HepG2 (cell line): ENCODE data around the gene RAX. TPM values are rescaled to one million over a fixed set of nuclear protein-coding genes. Genes with fewer than 3 reads are reported as not detected.

Source experiments
- ATAC-seq: fragments of 200-7000 bp; cut with Tn5 transposase; 3 replicates; pipeline ENCODE4 v1.9.1; 2020; ENCODE audit warnings: mild to moderate bottlenecking, moderate library complexity
- BruUV-seq: library from RNA; stranded (reverse); fragments of 400-500 nt; replicated peaks from 2 replicates; lab custom pipeline; 2021; lab: Mats Ljungman, UMichigan
- CTCF ChIA-PET: fragments of 300-600 bp; formaldehyde crosslinking; extraction: SDS; loops from one replicate; lab custom pipeline; 2021; ENCODE audit warnings: low total read pairs, inconsistent platforms, low intra/inter-chr PET ratio; lab: Yijun Ruan, JAX
- POLR2A ChIA-PET: fragments of 350-600 bp; sonication (Branson Sonifier 250); formaldehyde crosslinking; loops from one replicate; lab custom pipeline; 2020; ENCODE audit warnings: antibody characterized with exemption, inconsistent platforms; lab: Yijun Ruan, JAX
- DNase-seq: peaks from one replicate; pipeline ENCODE4 v3.0.0-alpha.2; 2015; ENCODE audit warnings: low spot score
- FAIRE-seq: peaks from 3 replicates; lab custom pipeline; 2011; peaks lifted over from hg19 to GRCh38; lab: Jason Lieb, UNC
- H2AFZ ChIP-seq: one replicate; pipeline ENCODE4 v1.6.1; 2011; ENCODE audit warnings: low read length, inconsistent platforms
- H3K27ac ChIP-seq: fragments of 300-600 bp; 3 replicates; pipeline ENCODE4 v1.8.0; 2011; ENCODE audit warnings: mixed run types, mild to moderate bottlenecking, mixed read lengths, low read length, inconsistent platforms; ENCODE audit not compliant: insufficient read depth; ENCODE audit errors: extremely low read length
- H3K27me3 ChIP-seq, 2 experiments: fragments of 200-600 bp in 1 of 2; 2 replicates in 1 of 2; 3 replicates in 1 of 2; pipeline versions ENCODE4 v1.6.0 to v1.8.0; 2011; ENCODE audit warnings: low read length in 2 of 2, mild to moderate bottlenecking in 2 of 2, moderate library complexity in 2 of 2, inconsistent platforms in 1 of 2; ENCODE audit not compliant: insufficient read depth in 2 of 2, control insufficient read depth in 1 of 2
- H3K36me3 ChIP-seq, 2 experiments: fragments of 200-600 bp in 1 of 2; replicated peaks in 1 of 2; 2 replicates in 1 of 2; 3 replicates in 1 of 2; pipeline versions ENCODE4 v1.5.1 to v1.8.0; 2011; ENCODE audit warnings: low read length in 2 of 2, inconsistent platforms in 1 of 2; ENCODE audit not compliant: insufficient read depth in 2 of 2, control insufficient read depth in 1 of 2
- H3K4me1 ChIP-seq: 2 replicates; pipeline ENCODE4 v1.5.1; 2012; ENCODE audit warnings: low read length, inconsistent platforms; ENCODE audit not compliant: insufficient read depth
- H3K4me2 ChIP-seq: 2 replicates; pipeline ENCODE4 v1.6.0; 2011; ENCODE audit warnings: low read depth, low read length, inconsistent platforms
- H3K4me3 ChIP-seq, 3 experiments: fragments of 200-600 bp in 1 of 3; sonication (generic), shearing (Covaris generic) in 1 of 3; replicated peaks in 1 of 3; 2 replicates each; pipeline ENCODE4 v1.5.1; 2011 to 2016; ENCODE audit warnings: low read length in 3 of 3, inconsistent platforms in 2 of 3, low read depth in 2 of 3, mild to moderate bottlenecking in 2 of 3, control low read depth in 1 of 3, mixed read lengths in 1 of 3; ENCODE audit not compliant: insufficient read depth in 1 of 3
- H3K79me2 ChIP-seq: one replicate; pipeline ENCODE4 v1.6.1; 2011; ENCODE audit warnings: low read length, inconsistent platforms; ENCODE audit not compliant: insufficient read depth
- H3K9ac ChIP-seq: 2 replicates; pipeline ENCODE4 v1.6.0; 2011; ENCODE audit warnings: mild to moderate bottlenecking, low read depth, low read length, inconsistent platforms; ENCODE audit not compliant: insufficient read depth
- H3K9me3 ChIP-seq: 2 replicates; pipeline ENCODE4 v1.5.1; 2012; ENCODE audit warnings: mild to moderate bottlenecking, low read length
- H4K20me1 ChIP-seq: 2 replicates; pipeline ENCODE4 v1.6.0; 2011; ENCODE audit warnings: inconsistent platforms, mild to moderate bottlenecking, low read length, moderate library complexity; ENCODE audit not compliant: insufficient read depth
- CBFB ChIP-seq: sonication (generic); formaldehyde crosslinking; IDR thresholded peaks from 2 replicates; pipeline ENCODE4 v1.4.0; 2020; ENCODE audit warnings: missing genetic modification reagents
- CBX5 ChIP-seq: sonication (generic); formaldehyde crosslinking; IDR thresholded peaks from 2 replicates; pipeline ENCODE4 v1.4.0; 2020; ENCODE audit warnings: missing genetic modification reagents, borderline replicate concordance
- CHD2 ChIP-seq: IDR thresholded peaks from 2 replicates; pipeline ENCODE4 v1.6.1; 2011; ENCODE audit warnings: low read depth, low read length, improper control_type of control experiment
- HNRNPK ChIP-seq: fragments of 200-400 bp; formaldehyde crosslinking; IDR thresholded peaks from 2 replicates; pipeline ENCODE4 v1.6.1; 2018; ENCODE audit warnings: low read length, low read depth, moderate library complexity, mild to moderate bottlenecking; ENCODE audit not compliant: poor library complexity, severe bottlenecking
- ZC3H4 ChIP-seq: sonication (generic); formaldehyde crosslinking; IDR thresholded peaks from 2 replicates; pipeline ENCODE4 v1.4.0; 2020; ENCODE audit warnings: missing genetic modification reagents, borderline replicate concordance
- ZFY ChIP-seq: sonication (generic); formaldehyde crosslinking; IDR thresholded peaks from 2 replicates; pipeline ENCODE4 v1.4.0; 2020; ENCODE audit warnings: missing genetic modification reagents
- ZKSCAN8 ChIP-seq: IDR thresholded peaks from 2 replicates; pipeline ENCODE4 v1.6.1; 2016; ENCODE audit warnings: borderline replicate concordance, missing genetic modification reagents, missing compliant biosample characterization
- ZNF431 ChIP-seq: sonication (generic); formaldehyde crosslinking; IDR thresholded peaks from 2 replicates; pipeline ENCODE4 v1.9.0; 2022; ENCODE audit warnings: missing genetic modification reagents, low read depth, mild to moderate bottlenecking, borderline replicate concordance
- ZNF597 ChIP-seq: sonication (generic); formaldehyde crosslinking; IDR thresholded peaks from 2 replicates; pipeline ENCODE4 v1.5.0; 2020; ENCODE audit warnings: missing genetic modification reagents
- WGBS: methylation state at CpG from one replicate; pipeline ENCODE4 v1.1.6; 2017; ENCODE audit warnings: low lambda C conversion rate; 5-methylcytosine and 5-hydroxymethylcytosine counted together
- in situ Hi-C: cut with HindIII; loops from 2 replicates; pipeline ENCODE4 v1.10.0; 2017; ENCODE audit warnings: low pct_unique_long_range_greater_than_20kb; ENCODE audit not compliant: extremely low pct_ligation_motif_present
- intact Hi-C: fragments of 100-400 bp; cut with micrococcal nuclease; formaldehyde crosslinking; loops from one replicate; pipeline ENCODE4 v1.10.0; 2022; ENCODE audit not compliant: unreplicated experiment
- polyA plus RNA-seq, 8 experiments: library from polyadenylated mRNA; depleted of rRNA in 3 of 8; stranded (reverse) in 7 of 8; unstranded in 1 of 8; fragments of >200 nt; fragmentation: Illumina TruSeq in 4 of 8; extraction: Trizol in 4 of 8; gene quantifications; 2 replicates each; pipeline versions ENCODE4 v1.2.1 to v1.2.3, GENCODE V29; 2011 to 2016; ENCODE audit warnings: low read depth in 4 of 8, missing spikeins in 1 of 8, mixed read lengths in 1 of 8; ENCODE audit not compliant: insufficient read depth in 1 of 8
- total RNA-seq, 5 experiments: library from RNA; depleted of rRNA; stranded (reverse); fragments of >200 nt; fragmentation: Illumina TruSeq; extraction: Trizol; gene quantifications; 2 replicates each; pipeline ENCODE4 v1.2.3, GENCODE V29; 2016; ENCODE audit warnings: low read depth in 1 of 5

The RAX gene
- total and polyA plus RNA-seq, 2 of the 13 experiments (the other 11 are each of a cell fraction or from before 2014, with no cell fraction given) = not detected

GRCh38 chr18:59264651-59265245 is 8.5 kb downstream of the RAX start (continued):
- TF ChIP-seq CHD2 = no peak
- no peak for TF ChIP-seq ZNF431 (CRISPR knock-in tag)
- TF ChIP-seq HNRNPK = no peak
- TF ChIP-seq CBFB (CRISPR knock-in tag) = no peak
- TF ChIP-seq ZNF597 = no peak
- TF ChIP-seq ZC3H4 (CRISPR knock-in tag) = no peak
- TF ChIP-seq ZKSCAN8 (CRISPR knock-in tag) = no peak
- no peak for TF ChIP-seq ZFY (CRISPR knock-in tag)

- CTCF ChIA-PET = no interaction called here
- BruUV-seq = no TSS peak
- no peaks in the 10 kb centered on the region for H3K79me2 ChIP-seq
- DNase-seq = no peak
- H3K9ac ChIP-seq = no peak overlapping the region
- WGBS = 51% methylated on average over 8 of the region's 17 CpGs
- H3K4me3 ChIP-seq = no peak overlapping the region
- H3K4me1 ChIP-seq = no peaks in the 10 kb centered on the region
- H3K9me3 ChIP-seq = no peaks in the 10 kb centered on the region
- no peaks in the 10 kb centered on the region for H3K36me3 ChIP-seq
- TF ChIP-seq CBFB (CRISPR knock-in tag) (no peak), CBX5 (CRISPR knock-in tag) (no peak)
- TF ChIP-seq, all 625 proteins: peak for 0
- no peak overlapping the region for H2AFZ ChIP-seq
- POLR2A ChIA-PET = no interaction called here
- in situ Hi-C loops (loop anchor here (10.0 kb wide), 1 partner anchor 179 kb away; no protein-coding TSS in a partner anchor), intact Hi-C loops (no loop called here)
- no peak overlapping the region for H3K4me2 ChIP-seq
- H3K27me3 ChIP-seq = peaks cover 6 to 49% of the 10 kb centered on the region in 2 experiments; a peak in 4 of 5 replicates
- no peaks in the 10 kb centered on the region for H4K20me1 ChIP-seq
- FAIRE-seq = no peak
- no peak for ATAC-seq
- no peak overlapping the region for H3K27ac ChIP-seq
Observed at GRCh38 chr18:59264121-59264571, 9.1 kb downstream of the RAX start.
